ENCODE data around the gene C11orf16. TPM values are rescaled to one million over a fixed set of nuclear protein-coding genes. Genes with fewer than 3 reads are reported as not detected.

The C11orf16 gene, protein sequence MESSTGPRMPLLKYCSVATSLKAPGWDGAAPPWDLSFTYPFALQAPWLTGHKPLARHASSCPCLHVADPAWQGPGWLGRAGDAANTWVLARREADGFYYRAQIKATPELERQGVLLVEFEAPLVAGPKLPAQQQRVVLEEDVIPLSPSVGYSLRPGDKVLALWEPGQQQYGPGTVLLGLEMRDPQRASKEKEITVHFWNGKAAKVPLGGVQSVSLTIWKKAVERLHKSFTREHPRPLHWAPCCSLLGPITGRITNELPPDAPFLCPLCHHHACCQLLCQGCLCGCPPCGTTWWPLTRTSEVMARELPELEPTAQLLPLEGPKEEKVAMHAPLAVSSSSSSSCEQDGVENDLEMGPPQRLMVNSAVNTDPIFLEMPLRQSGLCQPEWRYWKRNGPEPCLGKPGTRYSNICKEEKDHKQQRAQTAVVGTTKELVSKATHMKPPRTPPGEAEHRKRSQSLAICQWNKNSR
- total RNA-seq: not detected in 2 replicates

DNA sequence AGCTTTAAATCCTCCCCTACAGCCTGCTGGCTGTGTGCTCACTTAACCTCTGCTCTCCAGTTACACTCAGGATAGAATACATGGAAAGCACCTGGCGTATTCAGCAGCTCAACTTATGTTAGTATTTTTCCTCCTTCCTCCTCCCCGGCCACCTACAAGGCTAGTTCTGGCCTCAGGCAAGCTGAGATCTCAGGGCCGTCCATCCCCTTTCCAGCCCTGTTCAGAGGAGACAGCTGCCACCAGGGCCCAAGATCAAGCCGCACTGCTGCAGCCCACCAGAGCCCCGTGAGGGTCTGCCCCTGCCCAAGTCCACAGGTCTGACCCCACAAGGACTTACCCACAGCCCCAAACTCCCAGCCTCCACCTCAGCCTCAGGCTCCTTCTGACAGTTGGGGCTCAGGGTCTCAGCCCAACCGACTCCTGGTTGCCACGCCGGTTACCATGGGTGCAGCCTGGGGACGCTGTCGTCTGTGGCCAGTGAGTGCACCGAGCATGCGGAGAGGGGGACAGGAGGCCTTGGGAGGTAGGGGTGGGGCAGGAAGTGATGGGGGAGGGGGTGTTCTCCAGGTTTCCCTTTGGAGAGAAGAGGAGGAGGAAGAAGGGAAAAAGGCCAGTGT is at the start of gene C11orf16:
TSS of gene C11orf16 (minus strand) at position 384 of the 617 bp plus-strand sequence. CDS start 639 bp downstream, outside the sequence.

DNA sequence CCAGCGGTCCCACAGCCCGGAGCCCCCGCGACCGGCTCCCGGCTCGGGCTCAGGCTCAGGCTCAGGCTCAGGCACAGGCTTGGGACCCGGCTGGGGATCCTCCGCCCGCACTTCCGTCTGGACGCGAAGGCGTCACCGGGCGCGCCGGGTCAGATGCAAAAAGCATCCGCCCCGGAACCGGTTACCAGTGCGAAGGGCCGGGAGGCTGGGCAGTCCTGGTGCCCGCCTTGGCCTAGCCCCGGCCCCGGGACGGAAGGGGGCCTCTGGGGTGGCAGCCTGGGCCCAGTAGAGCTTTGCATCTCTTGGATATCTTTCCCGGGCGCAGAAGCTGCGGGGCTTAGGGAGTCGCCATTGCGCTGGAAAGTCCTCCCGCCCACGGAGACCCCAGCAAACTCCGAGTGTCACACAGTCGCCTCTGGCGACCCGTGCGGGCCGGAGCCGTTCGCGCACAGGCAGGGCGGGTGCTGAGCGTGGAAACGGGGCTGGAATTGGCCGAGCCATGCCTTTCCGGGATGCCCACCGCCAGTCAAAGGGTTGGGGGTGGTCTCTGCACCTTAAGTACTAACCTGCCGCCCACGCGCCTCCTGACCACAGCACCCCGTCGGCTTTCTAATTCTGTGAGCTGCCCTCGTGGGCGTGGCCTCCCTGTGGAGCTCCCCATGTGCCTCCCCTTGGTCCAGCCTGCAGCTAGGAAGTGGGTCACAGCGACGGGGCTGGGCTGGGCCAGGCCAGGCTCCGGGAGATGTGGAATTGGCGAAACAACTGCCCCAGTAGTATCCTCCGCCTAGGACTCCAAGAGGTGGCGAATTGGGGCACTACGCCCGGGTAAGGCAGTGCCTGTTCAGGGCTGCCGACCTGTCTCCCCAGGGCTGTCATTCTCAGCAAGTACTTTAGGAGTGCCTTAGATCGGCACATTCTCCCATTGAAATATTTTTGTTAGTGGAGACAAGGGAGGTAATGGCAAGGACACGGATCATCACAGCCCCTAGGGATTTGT is 31.9 kb upstream of the C11orf16 start, which contains the start of gene TMEM9B:
TSS of gene TMEM9B (minus strand) at position 119 of the 997 bp plus-strand sequence. CDS start 129 bp downstream, outside the sequence.

DNA sequence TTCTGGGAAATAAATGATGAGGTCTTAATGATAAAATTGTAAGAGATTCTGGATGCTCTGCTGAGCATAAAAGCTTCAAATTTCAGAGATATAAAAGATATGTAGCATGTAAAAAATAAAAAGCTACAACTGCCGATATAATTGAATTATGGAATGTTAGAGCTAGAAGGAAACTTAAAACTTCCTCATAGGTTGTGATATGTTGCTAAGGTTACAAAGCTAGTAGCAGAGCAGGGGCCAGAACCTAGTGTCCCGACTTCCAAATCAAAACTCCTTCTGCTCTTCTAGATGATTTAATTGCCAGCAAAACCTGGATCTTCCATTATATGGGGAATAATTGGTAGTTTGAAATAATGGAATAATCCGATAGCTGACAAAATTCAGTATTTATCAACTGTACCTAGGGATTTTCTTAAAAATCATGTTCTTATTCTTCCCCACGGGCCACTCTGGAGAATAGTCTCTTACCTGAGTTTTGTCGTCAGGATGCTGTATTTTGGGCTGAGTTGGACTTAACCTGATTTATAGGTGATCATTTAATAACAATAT is 9.8 kb upstream of the C11orf16 start, which contains the start of gene ASCL3:
TSS of gene ASCL3 (minus strand) at position 499 of the 549 bp plus-strand sequence. CDS start 4,855 bp downstream, outside the sequence.

DNA sequence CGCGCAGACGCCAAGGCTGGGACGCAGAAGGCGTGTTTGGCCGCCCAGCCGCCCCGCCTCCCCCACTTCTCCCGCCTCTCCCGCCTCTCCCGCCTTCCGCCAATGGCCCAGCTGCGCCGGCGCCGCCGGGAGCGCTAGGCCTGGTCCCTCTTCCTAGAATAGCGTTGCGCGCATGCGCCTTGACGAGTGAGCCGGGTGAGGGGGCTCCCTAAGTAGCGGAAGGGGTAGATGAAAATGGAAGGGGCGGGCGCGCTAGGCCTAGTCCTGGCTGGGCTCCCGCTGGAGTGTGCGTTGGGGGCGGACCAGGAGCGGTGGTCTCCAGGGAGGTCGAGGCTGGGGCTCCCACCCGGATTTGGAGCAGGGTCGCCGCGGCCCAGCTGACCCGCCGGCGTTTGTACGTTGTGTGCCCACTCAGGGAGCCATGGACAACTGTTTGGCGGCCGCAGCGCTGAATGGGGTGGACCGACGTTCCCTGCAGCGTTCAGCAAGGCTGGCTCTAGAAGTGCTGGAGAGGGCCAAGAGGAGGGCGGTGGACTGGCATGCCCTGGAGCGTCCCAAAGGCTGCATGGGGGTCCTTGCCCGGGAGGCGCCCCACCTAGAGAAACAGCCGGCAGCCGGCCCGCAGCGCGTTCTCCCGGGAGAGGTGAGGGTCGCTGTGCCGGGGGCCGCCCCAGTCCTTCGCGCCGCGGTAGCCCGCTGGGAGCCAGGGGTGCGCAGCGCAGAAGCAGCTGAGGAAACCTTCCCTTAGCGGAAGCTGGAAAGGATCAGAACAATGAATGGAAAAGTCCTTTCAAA is 21.5 kb downstream of the C11orf16 start, which contains the start of gene AKIP1:
TSS of gene AKIP1 (plus strand) at position 161 of the 795 bp plus-strand sequence. CDS start at position 422, 261 bp downstream.

Other genes starting within 250 kb of the C11orf16 start
- gene AKIP1, start 21.8 kb downstream of the C11orf16 start, total RNA-seq: 28.0 and 32.7 TPM in 2 replicates
- gene ASCL3, start 10.1 kb upstream of the C11orf16 start, total RNA-seq: not detected in 2 replicates
- 39.9 and 45.0 TPM in 2 replicates for gene TMEM9B, start 31.5 kb upstream of the C11orf16 start, total RNA-seq
- 1.8 and 2.5 TPM in 2 replicates for gene NRIP3, start 71.1 kb upstream of the C11orf16 start, total RNA-seq
- not detected in 2 replicates for gene SCUBE2, start 158.7 kb upstream of the C11orf16 start, total RNA-seq

Measured in airway epithelial cell (primary cell).